ENCODE results near the gene SMAD6.

The SMAD6 gene

DNA sequence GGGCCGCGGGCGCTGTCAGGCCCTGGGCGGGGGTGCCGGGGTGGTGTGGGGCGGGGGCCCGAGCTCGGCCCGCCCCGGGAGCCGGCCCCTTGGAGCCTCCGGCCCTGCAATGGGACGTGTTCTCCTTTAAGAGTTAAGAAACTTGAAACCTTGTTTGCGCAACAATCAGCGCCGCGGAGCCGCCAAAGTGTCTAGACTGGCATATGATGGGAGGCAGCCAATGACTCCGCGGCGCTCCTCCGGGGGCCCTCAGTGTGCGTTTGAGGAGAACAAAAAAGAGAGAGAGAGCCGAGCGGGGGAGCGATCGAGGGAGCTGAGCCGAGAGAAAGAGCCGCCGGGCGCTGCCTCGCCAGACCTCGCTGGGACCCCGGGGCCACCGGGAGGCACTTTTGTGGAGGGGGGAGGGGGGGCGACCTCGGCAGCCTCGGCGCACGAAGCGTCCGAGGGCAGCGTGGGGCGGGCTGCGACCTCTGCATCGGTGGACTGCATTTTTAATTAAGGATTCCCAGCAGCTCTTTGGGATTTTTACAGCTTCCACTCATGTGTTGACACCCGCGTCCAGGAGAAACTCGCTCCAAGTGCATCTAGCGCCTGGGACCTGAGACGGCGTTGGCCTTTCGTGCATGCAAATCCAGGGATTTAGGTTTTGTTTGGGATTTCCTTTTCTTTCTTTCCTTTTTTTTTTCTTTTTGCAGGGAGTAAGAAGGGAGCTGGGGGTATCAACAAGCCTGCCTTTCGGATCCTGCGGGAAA, at the start of gene SMAD6:
Gene SMAD6 (plus strand): TSS at position 202 of the 752 bp plus-strand sequence. CDS start 1,023 bp downstream, outside the sequence.
- DNase-seq = peak; percentile 61

DNA sequence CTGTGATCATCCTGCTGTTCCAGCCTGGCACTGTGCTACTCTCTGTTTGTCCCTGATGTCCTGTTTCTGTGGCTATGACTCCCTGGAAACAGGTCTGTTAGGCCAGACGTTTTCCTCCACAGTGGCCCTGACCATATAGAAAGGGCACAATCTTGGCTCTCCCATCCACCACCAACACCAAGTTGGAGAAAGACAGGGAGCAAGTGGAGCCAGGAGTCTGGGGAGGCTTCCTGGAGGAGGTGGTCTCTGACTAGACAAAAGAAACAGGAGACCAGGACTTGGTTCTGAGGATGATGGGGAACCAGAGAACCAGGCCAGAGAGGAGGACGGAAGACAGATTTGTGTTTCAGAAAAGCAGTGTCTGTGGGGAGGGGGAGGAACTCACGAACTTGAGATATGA, 49.2 kb upstream of the SMAD6 start:
- no peak for DNase-seq

DNA sequence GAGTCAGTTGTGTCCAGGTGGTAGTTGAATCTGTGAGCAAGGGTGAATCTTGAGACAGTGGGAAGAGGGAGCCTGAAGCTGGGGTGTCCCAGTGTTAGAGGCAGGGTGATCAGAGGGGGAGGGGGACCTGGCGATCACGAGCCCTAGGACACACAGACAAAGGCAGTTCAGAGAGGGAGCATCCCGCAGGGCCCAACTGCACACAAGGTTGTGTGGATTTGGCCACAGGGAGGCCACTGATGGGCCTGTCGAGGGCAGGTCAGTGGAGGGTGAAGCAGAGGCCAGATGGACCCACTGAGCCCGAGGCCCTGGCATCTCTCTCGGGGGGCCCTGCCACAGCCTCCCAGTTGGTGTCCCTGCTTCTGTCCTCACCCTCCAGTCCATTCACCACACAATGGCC, 48.6 kb upstream of the SMAD6 start:
- DNase-seq = no peak

DNA sequence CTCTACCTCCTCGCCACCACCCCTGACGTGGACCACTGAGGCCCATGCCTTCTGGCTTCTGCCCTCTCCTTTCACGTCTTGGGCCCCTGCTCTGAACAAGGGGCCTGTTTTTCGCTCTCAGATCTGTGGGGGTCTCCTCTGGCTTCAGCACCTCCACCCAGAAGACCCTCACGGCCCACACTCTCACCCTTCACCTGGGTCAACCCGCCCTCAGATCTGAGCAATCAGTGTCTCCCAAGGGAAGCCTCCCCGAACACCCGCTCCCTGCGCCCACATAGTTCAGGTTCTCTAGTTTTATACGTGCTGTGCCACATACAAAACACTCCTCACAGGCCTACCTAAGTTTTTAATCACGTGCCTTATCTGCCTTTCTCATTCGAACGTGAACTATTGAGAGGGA, 48.2 kb upstream of the SMAD6 start:
- DNase-seq = no peak

DNA sequence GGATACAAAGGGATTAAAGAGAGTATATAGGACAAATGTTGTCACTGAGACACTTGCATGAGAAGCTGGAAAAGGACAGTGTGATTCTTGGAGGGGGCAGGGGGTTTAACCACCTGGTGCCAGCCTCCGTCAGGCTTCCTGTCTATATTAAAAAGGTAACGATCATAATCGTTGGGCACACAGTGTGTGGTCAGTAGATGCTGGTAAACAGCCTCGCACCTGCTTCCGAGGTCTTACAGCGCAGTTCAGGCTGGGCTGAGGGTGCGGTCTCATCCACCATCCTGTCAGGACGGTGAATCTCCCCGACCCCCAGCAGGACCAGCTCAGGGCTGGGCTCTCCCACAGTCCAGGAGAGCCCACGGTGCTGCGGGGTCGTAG, 47.7 kb upstream of the SMAD6 start:
- DNase-seq = no peak

DNA sequence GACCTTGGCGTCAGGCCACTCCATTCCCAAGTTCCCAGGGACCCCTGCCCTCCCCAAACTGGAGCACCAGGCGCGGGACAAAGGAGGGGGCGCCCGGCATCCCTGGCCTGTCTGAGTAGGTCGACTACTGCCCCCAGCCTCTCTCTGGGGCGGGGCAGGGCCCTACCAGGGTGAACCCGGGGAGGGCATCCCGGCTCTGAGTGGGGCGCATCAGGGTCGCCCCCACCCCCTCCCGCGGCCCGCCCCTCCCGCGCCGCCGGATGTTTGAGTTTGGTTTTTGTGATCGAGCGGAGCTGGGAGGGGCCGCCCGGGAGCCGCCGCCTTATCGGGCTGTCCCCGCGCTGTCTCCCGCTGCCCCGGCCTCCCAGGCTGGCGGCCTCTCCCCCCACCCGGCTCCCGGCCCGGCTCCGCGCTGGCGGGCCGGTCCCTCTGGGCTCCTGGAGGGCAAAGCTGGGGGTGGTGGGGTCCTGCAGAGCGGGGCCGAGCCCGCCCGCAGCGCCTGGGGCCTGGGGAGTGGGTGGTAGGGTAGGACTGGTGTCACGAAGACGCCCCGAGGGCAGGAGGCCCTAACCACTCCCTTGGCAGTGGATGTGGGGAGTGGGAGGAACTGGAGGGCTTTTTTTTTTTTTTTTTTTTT, 47.2 kb upstream of the SMAD6 start:
- DNase-seq = peak; percentile 15

DNA sequence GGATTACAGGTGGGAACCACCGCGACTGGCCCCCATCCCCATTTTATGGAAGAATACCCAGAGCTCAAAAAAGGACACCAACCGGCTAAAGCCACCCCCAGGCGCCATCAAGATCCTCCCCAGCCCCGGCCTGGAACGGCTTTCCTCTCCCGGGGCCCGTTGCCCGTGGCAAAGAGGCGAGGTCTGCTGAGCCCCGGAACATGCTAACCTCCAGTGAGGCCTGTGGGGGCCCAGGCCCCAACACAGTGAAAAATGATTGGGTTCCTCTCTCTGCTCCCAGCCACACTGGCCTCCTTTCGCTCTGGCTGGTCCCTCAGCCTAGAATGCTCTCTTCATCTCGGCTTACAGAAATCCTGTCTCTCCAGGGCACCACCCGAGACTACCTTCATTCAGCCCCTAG, 46.5 kb upstream of the SMAD6 start:
- no peak for DNase-seq

DNA sequence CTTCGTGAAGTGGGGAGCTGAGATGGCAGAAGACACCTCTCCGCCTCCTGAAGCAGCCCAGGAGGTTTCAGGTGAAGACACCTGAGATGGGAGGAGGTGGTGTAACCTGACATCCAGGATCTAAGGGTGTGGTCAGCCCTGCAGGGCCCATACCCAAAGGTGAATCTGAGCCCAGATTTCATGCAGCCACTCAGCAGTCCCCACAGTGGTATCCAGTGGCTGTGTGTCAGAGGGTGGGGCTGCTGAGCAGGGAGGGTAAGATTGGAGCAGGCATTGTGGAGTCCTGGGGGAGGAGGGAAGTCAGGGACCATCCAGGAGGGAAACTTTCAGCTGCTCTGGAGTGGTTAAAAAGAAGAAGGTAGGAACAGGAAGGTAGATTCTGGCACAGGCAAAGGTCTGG, 46.0 kb upstream of the SMAD6 start:
- DNase-seq = no peak

DNA sequence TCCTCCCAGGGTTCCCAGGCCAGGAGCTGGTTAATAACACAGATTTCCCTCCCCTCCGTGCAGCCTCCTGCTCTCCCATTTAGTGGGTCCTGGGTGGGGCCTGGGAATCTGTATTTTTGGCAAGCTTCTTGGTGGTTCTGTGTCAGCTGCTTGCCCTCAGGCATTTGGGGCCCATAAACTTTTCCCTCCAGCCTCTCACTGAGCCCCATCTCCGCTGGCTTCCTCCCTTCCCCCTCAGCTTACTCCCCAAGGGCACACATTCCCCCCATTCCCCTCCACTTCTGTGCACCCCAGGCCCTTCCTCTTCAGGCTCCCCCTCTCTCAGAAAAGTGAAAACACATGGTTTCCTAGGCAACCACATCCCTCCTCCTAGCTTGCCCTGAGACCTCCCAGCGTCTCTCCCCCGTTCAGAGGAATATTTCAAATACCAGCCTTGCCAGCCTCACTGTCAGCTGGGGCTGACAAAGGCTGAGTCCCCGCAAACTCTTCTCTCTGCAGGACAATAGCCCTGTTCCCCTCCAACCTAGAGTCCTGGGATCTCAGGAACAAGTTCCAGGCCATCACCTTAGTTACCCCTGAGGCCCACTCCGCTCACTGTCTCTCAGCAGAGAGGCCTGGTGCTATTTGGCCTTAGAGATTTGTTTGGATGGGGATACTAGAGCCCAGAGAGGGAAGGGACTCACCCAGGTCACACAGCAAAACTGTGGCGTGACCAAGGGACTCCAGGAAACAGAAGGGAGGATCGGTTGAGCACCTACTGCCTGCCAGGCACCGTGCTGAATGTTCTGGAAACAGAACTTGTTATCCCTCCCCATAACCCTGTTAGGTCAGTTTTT, 44.6 kb upstream of the SMAD6 start:
- DNase-seq = no peak

DNA sequence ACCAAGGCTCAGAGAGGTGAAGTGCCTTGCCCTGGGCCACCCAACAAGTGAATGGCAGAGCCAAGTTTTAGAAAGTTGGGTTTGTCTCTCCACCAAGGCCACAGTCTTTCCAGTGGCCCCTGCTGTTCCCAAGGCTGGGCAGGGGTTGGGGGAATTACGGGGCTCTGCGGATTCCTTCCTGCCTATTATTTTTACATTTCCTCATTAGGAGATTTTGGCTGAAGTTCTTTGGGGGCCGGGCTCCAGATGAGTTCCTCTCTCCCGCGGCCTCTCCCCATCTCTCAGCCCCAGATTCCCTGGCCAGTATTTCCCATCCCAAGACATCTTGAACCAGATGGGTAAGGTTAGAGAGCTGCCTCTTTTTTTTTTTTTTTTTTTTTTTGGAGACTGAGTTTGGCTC, 44.0 kb upstream of the SMAD6 start:
- DNase-seq = no peak

DNA sequence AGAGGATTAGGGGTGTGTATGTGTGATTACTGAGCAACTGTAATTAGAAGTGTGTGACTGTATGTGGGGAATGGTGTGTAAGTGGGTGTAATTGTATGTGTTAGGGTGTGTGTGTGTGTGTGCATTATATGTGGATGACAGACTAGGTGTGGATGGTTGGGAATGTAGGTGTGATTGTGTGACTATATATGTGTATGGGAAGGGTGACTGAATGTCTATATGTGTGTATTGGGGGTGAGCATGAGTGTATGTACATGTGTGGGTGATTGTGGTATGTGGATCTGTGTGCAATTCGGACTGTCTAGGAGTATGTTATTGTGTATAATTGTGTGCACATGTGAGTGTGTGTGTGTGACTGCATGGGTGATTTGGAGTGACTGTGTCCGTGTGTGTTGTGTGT, 43.2 kb upstream of the SMAD6 start:
- no peak for DNase-seq

DNA sequence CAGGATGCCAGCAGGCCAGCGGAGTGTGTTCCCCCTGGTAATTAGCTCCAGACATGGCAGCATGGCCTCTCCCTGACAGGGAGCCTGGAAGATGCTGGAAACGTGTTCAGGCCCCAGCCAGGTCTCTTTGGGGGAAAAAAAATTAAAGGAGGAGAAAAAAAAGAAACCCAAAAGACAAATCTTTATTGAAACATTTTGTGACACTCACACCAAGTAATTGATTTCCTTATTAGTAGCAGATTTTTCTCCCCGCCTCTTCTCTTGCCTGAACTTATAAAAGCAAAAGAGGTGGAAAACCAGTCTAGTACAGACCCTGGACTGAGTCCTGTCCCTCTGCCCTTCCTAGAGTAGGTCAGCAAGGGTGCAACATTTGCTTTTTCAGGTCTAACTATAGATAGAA, 42.7 kb upstream of the SMAD6 start:
- DNase-seq = no peak

DNA sequence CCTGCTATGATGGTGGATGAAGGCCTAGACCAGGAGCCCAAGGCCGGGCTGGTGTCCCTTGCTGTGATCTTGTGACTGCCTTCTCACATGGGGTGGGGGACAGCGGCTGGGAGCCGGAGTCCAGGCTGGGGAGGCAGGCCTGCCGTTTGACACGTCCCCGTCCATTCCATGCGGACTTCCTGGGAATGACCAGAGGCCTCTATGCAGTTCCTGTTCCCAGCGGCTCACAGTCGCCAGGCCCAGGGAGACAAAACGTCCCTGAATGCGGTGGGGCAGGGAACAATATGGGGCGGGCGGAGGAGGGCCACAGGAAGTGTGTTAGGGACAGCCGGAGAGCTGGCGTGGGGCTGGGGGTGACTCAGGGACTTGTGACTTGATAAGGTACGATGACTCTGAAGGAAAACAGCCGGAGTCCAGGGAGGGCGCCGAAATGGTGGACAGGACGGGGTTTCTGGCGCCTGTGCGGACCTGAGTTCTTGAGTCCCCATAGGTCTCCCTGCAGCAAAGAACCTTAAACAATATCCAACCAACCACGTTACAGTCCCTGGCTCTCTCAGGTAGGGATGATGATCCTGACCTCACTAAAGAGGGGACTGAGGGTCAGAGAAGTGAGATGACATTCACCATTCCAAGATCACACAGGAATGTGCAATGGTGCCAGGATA, 40.5 kb upstream of the SMAD6 start:
- DNase-seq = no peak

DNA sequence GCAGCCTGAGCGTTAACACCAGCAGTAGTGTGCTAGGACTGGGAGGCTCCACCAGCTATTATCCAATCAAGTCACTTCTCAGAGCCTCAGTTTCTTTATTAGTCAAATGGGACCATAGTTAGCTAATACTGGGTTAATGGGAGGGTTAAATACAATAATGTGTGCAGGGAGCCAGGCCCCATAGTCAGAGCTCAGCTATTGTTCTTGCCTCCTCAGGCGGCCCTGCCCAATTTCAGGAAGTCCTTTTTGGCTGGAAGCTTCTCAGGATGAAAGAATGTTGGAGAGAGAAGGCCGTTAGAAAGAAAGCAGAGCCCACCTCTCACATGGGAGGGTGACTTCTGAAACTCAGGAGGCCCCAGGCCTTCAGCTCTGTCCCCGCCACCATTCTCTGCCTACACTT, 39.5 kb upstream of the SMAD6 start:
- no peak for DNase-seq

DNA sequence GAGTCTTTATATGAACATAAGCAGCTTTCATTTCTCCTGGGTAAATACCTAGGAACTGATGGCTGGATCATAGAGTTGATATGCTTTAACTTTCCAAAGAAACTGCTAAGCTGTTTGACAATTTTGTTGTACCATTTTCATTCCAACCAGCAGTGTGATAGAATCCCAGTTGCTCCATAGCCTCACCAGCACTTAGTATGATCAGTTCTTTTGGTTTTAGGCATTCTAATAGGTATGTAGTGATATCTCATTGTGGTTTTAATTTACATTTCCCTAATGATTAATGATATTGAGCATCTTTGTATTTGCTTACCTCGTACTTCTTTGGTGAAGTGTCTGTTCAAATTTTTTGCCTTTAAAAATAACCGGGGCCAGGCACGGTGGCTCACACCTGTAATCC, 38.4 kb upstream of the SMAD6 start:
- DNase-seq = no peak

DNA sequence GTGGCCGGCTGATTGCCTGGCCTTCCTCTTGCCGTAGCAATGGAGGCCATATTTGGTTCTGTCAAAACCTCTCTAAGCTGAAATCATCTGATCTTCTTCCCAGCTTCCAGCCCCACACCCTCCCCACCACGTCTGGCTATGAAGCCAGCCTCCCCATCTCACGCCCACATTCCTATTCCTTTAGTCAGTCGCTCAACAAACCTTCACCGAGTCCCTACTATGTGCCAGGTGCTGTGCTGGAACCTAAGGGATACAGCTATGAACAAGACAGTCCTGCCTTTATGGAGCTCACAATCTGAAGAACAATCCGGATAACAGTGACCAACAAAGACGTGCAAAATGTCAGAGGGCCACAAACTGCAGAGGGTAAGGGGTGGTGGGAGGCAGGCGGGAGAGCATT, 31.9 kb upstream of the SMAD6 start:
- DNase-seq = no peak

DNA sequence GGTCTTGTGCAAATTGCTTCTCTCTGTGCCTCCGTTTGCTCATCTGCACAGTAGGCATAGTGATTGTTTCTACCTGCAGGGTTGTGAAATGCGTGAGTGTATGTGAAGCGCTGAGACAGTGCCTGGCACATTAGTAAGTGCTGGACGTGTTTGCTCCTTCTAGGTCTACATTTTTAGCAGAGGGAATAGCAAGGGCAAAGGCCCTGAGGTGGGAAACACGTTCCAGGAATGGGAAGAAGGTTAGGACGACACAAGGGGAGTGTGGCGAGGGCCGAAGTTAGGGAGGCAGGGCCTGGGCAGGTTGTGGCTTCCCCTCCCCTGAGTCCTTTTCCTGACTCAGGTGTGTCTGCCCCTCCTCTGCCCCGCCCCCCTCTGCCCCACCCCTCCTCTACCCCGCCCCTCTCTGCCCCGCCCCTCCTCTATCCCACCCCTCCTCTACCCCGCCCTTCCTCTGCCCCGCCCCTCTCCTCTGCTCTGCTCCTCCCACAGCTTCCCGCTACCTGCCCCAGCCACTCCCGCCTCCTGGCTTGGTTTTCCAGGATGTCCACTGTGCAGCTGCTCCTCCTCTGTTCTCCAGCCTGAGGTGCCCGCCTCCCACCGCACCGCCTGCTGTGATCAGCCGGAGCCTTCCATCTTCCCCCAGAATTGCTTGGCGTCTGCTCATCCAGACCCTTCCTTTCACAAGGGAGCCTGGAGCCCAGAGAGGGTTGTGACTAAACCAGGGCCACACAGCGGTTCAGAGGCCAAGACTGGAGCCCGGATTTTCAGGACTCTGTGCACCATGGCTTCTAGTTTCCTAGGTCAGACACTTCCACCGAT, 31.1 kb upstream of the SMAD6 start:
- no peak for DNase-seq

DNA sequence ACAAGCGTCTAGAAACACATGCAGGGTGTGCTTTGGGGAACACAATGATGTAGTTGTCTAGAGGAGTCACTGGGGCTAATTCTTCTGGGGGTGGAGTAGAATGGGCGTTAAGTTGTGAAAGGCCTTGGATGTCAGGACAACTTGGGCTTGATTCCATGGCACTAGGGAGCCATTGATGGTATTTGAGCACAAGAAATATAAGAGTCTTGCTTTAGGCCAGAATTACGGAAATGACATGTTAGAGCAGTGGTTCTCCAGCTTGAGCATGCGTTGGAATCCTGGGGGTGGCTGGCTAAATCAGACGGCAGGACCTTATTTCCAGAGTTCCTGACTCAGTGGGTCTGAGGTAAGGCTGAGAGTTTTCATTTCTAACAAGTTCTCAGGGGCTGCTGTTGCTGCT, 29.2 kb upstream of the SMAD6 start:
- DNase-seq = no peak

DNA sequence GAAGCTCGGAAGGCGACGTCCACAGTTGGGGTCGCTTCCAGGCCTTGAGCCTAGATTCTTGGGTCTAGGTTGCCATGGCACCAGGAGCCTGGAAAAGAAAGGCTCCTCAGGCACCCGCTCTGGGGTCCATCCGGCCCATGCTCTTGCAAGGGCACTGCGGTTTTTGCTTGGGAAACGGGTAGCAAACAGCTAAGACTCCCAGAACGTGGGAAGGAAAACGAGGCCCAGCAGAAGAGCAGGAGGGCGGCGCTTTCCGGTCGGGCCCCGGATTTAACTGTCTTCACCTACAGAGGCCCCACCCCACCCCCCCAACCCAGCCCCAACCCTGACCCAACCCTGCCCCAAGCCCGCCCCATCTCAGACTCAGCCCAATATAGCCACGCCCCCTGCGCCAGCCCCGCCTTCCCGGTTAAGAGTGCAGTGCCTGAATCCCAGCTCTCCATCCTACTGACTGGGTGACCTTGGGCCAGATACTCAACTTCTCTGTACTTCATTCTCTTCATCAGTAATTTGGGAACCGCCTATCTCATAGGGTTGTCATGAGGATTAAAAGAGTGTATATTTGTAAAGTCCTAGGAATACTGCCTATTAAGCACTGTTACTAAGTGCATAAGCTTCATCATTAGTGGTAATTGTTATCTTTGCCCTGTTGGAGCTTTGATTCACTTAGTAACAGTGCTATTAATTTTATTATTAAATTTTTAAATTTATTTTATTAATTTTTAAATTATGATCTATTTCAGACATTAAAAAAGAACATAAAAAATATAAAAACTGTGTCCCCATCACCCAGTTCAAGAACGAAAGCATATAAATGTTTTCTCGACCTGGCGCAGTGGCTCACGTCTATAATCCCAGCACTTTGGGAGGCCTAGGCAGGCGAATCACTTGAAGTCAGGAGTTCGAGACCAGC, 28.4 kb upstream of the SMAD6 start:
- DNase-seq = peak; percentile 37

DNA sequence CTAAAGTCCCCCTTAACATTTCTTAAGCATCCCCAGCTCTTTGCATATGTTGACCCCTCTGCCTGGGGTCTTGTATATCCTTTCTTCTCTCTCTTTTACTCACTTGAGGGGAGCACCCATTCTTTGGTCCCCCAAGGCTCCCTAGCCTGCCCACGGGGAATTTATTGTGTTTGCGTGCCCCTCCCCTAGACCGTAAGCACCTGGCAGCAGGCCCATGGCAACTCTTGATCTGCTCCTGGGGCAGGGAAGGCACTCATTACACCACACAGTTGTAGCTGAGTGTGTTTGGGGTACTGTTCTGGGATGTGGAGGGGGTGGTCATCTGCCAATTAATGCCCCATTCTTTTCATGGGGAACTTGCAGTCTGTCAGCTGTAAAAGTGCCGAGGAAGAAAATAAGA, 27.3 kb upstream of the SMAD6 start:
- DNase-seq = no peak

DNA sequence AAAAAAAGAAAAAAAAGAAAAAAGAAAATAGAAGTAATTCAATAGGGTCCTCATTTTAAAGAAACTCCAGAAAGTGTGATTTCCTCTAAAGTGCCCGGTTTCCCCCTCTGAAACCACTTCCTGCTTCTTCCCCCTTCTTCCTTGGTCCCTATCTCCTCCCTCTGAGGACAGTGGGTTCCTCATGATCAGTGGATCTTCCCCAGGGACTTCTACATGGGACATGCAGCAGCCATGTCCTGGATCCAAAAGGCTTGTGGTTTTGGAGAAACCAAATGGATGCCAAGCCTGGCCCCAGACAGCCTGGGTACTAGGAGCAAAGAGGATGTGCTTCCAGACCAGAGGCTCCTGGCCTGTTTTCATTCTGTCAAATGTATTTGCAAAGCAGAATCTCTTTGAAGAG, 26.6 kb upstream of the SMAD6 start:
- DNase-seq = no peak

All from stimulated activated CD4-positive, alpha-beta T cell treated with anti-CD3 and anti-CD28 coated beads, Interleukin-12 subunit alpha, Interleukin-12 subunit beta, amount 100 ng/mL, for 4 hours (primary cell).